Fibroblast of lung (primary cell): ENCODE results near the gene SMKR1. TPM values are rescaled to one million over a fixed set of nuclear protein-coding genes. Genes with fewer than 3 reads are reported as not detected.

ENCODE experiments used
- DNase-seq, 2 donors: peaks; one replicate each; pipeline versions ENCODE4 v3.0.0 to v3.0.0-alpha.2; 2010; ENCODE audit warnings: low read depth in 2 of 2
- H2AFZ ChIP-seq: 2 replicates; pipeline ENCODE4 v1.5.1; 2012; ENCODE audit warnings: low read length, control low read depth, inconsistent platforms
- H3K27ac ChIP-seq: 2 replicates; pipeline ENCODE4 v1.5.1; 2011; ENCODE audit warnings: low read length, control low read depth; ENCODE audit not compliant: insufficient read depth
- H3K27me3 ChIP-seq: 2 replicates; pipeline ENCODE4 v1.5.1; 2011; ENCODE audit warnings: mild to moderate bottlenecking, low read length; ENCODE audit not compliant: control insufficient read depth, insufficient read depth
- H3K36me3 ChIP-seq: 2 replicates; pipeline ENCODE4 v1.5.1; 2011; ENCODE audit warnings: low read length; ENCODE audit not compliant: control insufficient read depth, insufficient read depth
- H3K4me1 ChIP-seq: 2 replicates; pipeline ENCODE4 v1.5.1; 2011; ENCODE audit warnings: low read length; ENCODE audit not compliant: control insufficient read depth, insufficient read depth; ENCODE audit errors: extremely low read depth
- H3K4me2 ChIP-seq: 2 replicates; pipeline ENCODE4 v1.5.1; 2011; ENCODE audit warnings: low read length, control low read depth; ENCODE audit not compliant: insufficient read depth; ENCODE audit errors: extremely low read depth
- H3K4me3 ChIP-seq, 4 experiments: fragments of 200-600 bp in 1 of 4; sonication (generic) in 1 of 4; replicated peaks in 1 of 4; 2 replicates each; pipeline ENCODE4 v1.5.1; 2011 to 2016; ENCODE audit warnings: low read length in 4 of 4, low read depth in 3 of 4, mild to moderate bottlenecking in 3 of 4, control low read depth in 2 of 4, inconsistent platforms in 1 of 4, mixed read lengths in 1 of 4; ENCODE audit not compliant: insufficient read depth in 1 of 4; ENCODE audit errors: control extremely low read depth in 1 of 4
- H3K79me2 ChIP-seq: 2 replicates; pipeline ENCODE4 v1.5.1; 2012; ENCODE audit warnings: mild to moderate bottlenecking, low read length, inconsistent platforms; ENCODE audit not compliant: control insufficient read depth, insufficient read depth
- H3K9ac ChIP-seq: 2 replicates; pipeline ENCODE4 v1.5.1; 2011; ENCODE audit warnings: mild to moderate bottlenecking, low read length, control low read depth; ENCODE audit not compliant: insufficient read depth
- H3K9me3 ChIP-seq: 2 replicates; pipeline ENCODE4 v1.5.1; 2012; ENCODE audit warnings: low read depth, low read length; ENCODE audit not compliant: control insufficient read depth, insufficient read depth
- H4K20me1 ChIP-seq: 2 replicates; pipeline ENCODE4 v1.5.1; 2011; ENCODE audit warnings: low read length; ENCODE audit not compliant: control insufficient read depth, insufficient read depth; ENCODE audit errors: extremely low read depth
- EZH2 ChIP-seq: IDR thresholded peaks from 2 replicates; pipeline ENCODE4 v1.5.1; 2012; ENCODE audit warnings: low read length, control low read depth, mild to moderate bottlenecking; ENCODE audit errors: missing control alignments
- polyA plus RNA-seq, 2 donors: library from polyadenylated mRNA; depleted of rRNA in 1 of 2; stranded (reverse) in 1 of 2; unstranded in 1 of 2; fragments of >200 nt; gene quantifications; 2 replicates each; pipeline ENCODE4 v1.2.1, GENCODE V29; 2011 to 2012; ENCODE audit warnings: missing spikeins in 1 of 2
- total RNA-seq: library from RNA; depleted of rRNA; stranded (reverse); fragments of >200 nt; gene quantifications from 2 replicates; pipeline ENCODE4 v1.2.1, GENCODE V29; 2014
- TF ChIP-seq, protein P1 (sequence below), 2 donors: IDR thresholded peaks in 1 of 2; conservative IDR thresholded peaks in 1 of 2; 1 replicate in 1 of 2; 2 replicates in 1 of 2; pipeline ENCODE4 v1.5.1; 2011 to 2012; ENCODE audit warnings: low read length in 2 of 2, control low read depth in 1 of 2, inconsistent platforms in 1 of 2, low read depth in 1 of 2, mild to moderate bottlenecking in 1 of 2

The SMKR1 gene
- total and polyA plus RNA-seq, 2 donors (not counting 1 experiment from before 2014, with no cell fraction given): 0.49 to 3.5 TPM

DNA sequence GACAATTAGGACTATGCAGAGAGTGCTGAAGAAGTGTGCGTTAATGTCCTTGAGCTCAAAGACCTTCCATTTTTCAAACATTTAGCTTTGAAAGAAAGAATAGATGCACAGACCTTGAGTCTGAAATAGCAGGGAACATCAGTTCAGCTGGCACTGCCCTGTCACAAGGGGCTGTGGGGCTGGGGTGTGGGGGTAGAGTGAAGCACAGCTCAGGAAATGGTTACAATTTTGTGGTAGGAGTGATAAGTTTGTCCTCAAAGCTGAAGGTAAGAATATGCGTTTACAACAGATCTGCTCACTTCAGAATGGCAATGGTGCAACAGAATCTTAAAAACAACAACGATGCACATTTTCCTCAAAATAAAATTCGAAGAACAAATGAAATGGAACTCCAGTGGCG is 33.6 kb downstream of the SMKR1 start:
- H3K9me3 ChIP-seq: no peaks in the 10 kb centered on the region
- no peak overlapping the region for H2AFZ ChIP-seq
- no peaks in the 10 kb centered on the region for H4K20me1 ChIP-seq
- H3K9ac ChIP-seq: no peak overlapping the region
- no peak overlapping the region for H3K4me3 ChIP-seq
- no peak for TF ChIP-seq EZH2
- no peaks in the 10 kb centered on the region for H3K36me3 ChIP-seq
- no peaks in the 10 kb centered on the region for H3K79me2 ChIP-seq
- no peak for DNase-seq
- H3K4me2 ChIP-seq: no peak overlapping the region
- no peaks in the 10 kb centered on the region for H3K27me3 ChIP-seq
- H3K4me1 ChIP-seq: no peaks in the 10 kb centered on the region
- no peak overlapping the region for H3K27ac ChIP-seq

- H3K79me2 ChIP-seq: no peaks in the 10 kb centered on the region
- no peak overlapping the region for H2AFZ ChIP-seq
- H3K9ac ChIP-seq: no peak overlapping the region
- peak in 1 of 2 donors; percentile 11 for DNase-seq
- no peak for TF ChIP-seq EZH2
- TF ChIP-seq, protein P1, sequence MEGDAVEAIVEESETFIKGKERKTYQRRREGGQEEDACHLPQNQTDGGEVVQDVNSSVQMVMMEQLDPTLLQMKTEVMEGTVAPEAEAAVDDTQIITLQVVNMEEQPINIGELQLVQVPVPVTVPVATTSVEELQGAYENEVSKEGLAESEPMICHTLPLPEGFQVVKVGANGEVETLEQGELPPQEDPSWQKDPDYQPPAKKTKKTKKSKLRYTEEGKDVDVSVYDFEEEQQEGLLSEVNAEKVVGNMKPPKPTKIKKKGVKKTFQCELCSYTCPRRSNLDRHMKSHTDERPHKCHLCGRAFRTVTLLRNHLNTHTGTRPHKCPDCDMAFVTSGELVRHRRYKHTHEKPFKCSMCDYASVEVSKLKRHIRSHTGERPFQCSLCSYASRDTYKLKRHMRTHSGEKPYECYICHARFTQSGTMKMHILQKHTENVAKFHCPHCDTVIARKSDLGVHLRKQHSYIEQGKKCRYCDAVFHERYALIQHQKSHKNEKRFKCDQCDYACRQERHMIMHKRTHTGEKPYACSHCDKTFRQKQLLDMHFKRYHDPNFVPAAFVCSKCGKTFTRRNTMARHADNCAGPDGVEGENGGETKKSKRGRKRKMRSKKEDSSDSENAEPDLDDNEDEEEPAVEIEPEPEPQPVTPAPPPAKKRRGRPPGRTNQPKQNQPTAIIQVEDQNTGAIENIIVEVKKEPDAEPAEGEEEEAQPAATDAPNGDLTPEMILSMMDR (conservative IDR thresholded peaks at IDR 0.05 in 1 of 2, IDR thresholded peaks at IDR 0.05 in 1 of 2; ENCODE audit: low read depth in 1 of 2, low read length in 2 of 2): no peak
- no peaks in the 10 kb centered on the region for H3K9me3 ChIP-seq
- H3K27me3 ChIP-seq: no peaks in the 10 kb centered on the region
- H3K36me3 ChIP-seq: no peaks in the 10 kb centered on the region
- no peaks in the 10 kb centered on the region for H3K4me1 ChIP-seq
- no peaks in the 10 kb centered on the region for H4K20me1 ChIP-seq
- H3K27ac ChIP-seq: no peak overlapping the region
- H3K4me2 ChIP-seq: no peak overlapping the region
- H3K4me3 ChIP-seq: no peak overlapping the region
Measured at GRCh38 chr7:129536323-129536722, 34.0 kb downstream of the SMKR1 start.

- Histone ChIP-seq H3K4me2 (no peak overlapping the region), H3K27ac (no peak overlapping the region), H3K4me1 (no peaks in the 10 kb centered on the region), H2AFZ (no peak overlapping the region), H3K36me3 (no peaks in the 10 kb centered on the region), H3K4me3 (no peak overlapping the region), H4K20me1 (no peaks in the 10 kb centered on the region), H3K9ac (no peak overlapping the region), H3K9me3 (no peaks in the 10 kb centered on the region), H3K79me2 (no peaks in the 10 kb centered on the region), H3K27me3 (no peaks in the 10 kb centered on the region)
- TF ChIP-seq, protein P1 (conservative IDR thresholded peaks at IDR 0.05 in 1 of 2, IDR thresholded peaks at IDR 0.05 in 1 of 2; ENCODE audit: low read depth in 1 of 2, low read length in 2 of 2): no peak
- no peak for TF ChIP-seq EZH2
- DNase-seq: no peak
Measured at GRCh38 chr7:129538790-129539189, 36.5 kb downstream of the SMKR1 start.
